ENCODE data around the gene MAP1LC3A.

DNA sequence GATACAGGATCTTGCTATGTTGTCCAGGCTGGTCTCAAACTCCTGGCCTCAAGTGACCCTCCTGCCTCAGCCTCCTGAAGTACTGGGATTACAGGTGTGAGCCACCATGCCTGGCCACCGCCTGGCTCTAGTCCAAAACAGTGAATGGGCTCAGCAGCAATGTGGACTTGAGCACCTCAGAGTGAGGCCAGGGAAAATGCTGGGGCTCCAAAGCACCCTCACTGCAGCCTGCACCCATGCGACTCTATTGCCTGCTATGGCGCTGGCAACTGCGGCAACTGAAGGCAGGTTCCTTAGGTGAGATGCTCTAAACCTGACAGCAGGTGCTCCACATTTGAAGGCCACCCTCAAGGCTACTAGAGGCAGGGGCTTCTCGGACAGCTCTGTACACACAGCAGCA, 26.5 kb downstream of the MAP1LC3A start:
- TF ChIP-seq TAF1 (IDR thresholded peaks at IDR 0.05; ENCODE audit: low read depth, low read length): no peak
- no peak for TF ChIP-seq POLR2A (IDR thresholded peaks at IDR 0.05; ENCODE audit: low read depth, low read length)
- no peak for TF ChIP-seq PAX5 (IDR thresholded peaks at IDR 0.05; ENCODE audit: insufficient read depth, low read length, severe bottlenecking)
- no peak for TF ChIP-seq POLR2AphosphoS5 (IDR thresholded peaks at IDR 0.05; ENCODE audit: low read depth, low read length)
